Smooth muscle cell (in vitro differentiated cells): ENCODE data around the gene HOXB2. TPM values are rescaled to one million over a fixed set of nuclear protein-coding genes. Genes with fewer than 3 reads are reported as not detected.
A peak's percentile ranks its signal among the peaks of the same experiment; 100 is the strongest.

Source experiments
- DNase-seq: peaks from one replicate; lab custom pipeline; 2025; ENCODE audit not compliant: unreplicated experiment; lab: John Stamatoyannopoulos, UW
- H2AFZ ChIP-seq: fragments of 200-600 bp; sonication (generic); 2 replicates; pipeline ENCODE4 v1.6.0; 2016; ENCODE audit warnings: antibody characterized with exemption, low read depth, mild to moderate bottlenecking
- H3F3A ChIP-seq: fragments of 200-600 bp; sonication (generic); 2 replicates; pipeline ENCODE4 v1.6.0; 2017; ENCODE audit warnings: antibody characterized with exemption, low read depth
- H3K27ac ChIP-seq: fragments of 200-600 bp; sonication (generic); 2 replicates; pipeline ENCODE4 v1.5.1; 2016; ENCODE audit warnings: low read depth, mild to moderate bottlenecking
- H3K27me3 ChIP-seq: fragments of 200-600 bp; sonication (generic); 2 replicates; pipeline ENCODE4 v1.6.1; 2016; ENCODE audit warnings: low read depth, mild to moderate bottlenecking
- H3K36me3 ChIP-seq: fragments of 200-600 bp; sonication (generic); 2 replicates; pipeline ENCODE4 v1.5.1; 2016; ENCODE audit warnings: low read depth
- H3K4me1 ChIP-seq: fragments of 200-600 bp; sonication (generic); 2 replicates; pipeline ENCODE4 v1.5.1; 2016; ENCODE audit warnings: low read depth
- H3K4me2 ChIP-seq: fragments of 200-600 bp; sonication (generic); 2 replicates; pipeline ENCODE4 v1.6.0; 2016; ENCODE audit warnings: mild to moderate bottlenecking
- H3K4me3 ChIP-seq: fragments of 200-600 bp; sonication (generic); 2 replicates; pipeline ENCODE4 v1.5.1; 2016; ENCODE audit warnings: mild to moderate bottlenecking
- H3K79me2 ChIP-seq: fragments of 200-600 bp; sonication (generic); 2 replicates; pipeline ENCODE4 v1.6.0; 2016; ENCODE audit warnings: low read depth, mild to moderate bottlenecking
- H3K9ac ChIP-seq: fragments of 200-600 bp; sonication (generic); 2 replicates; pipeline ENCODE4 v1.6.0; 2016; ENCODE audit warnings: low read depth
- H3K9me3 ChIP-seq: fragments of 200-600 bp; sonication (generic); replicated peaks from 2 replicates; pipeline ENCODE4 v1.5.1; 2016; ENCODE audit warnings: low read depth
- H4K20me1 ChIP-seq: fragments of 200-600 bp; sonication (generic); 2 replicates; pipeline ENCODE4 v1.6.0; 2016; ENCODE audit warnings: low read depth
- WGBS: methylation state at CpG from one replicate; pipeline ENCODE4 v1.1.7; 2016; ENCODE audit warnings: low lambda C conversion rate; 5-methylcytosine and 5-hydroxymethylcytosine counted together
- polyA plus RNA-seq: library from polyadenylated mRNA; unstranded; fragments of >200 nt; fragmentation: Nextera tagmentation; extraction: Ambion mirVana; gene quantifications from 2 replicates; pipeline ENCODE4 v1.2.1, GENCODE V29; 2016
- total RNA-seq: library from RNA; depleted of rRNA; stranded (reverse); fragments of >200 nt; gene quantifications from 2 replicates; pipeline ENCODE4 v1.2.3, GENCODE V29; 2014
- TF ChIP-seq, protein P1 (sequence below): fragments of 200-600 bp; sonication (generic); IDR thresholded peaks from 2 replicates; pipeline ENCODE4 v1.5.1; 2017; ENCODE audit warnings: borderline replicate concordance, mild to moderate bottlenecking, antibody characterized with exemption; ENCODE audit not compliant: insufficient read depth, poor library complexity, severe bottlenecking

Gene HOXB2
- total and polyA plus RNA-seq, 2 experiments from 2014 or later: 26.5 to 40.4 TPM

DNA sequence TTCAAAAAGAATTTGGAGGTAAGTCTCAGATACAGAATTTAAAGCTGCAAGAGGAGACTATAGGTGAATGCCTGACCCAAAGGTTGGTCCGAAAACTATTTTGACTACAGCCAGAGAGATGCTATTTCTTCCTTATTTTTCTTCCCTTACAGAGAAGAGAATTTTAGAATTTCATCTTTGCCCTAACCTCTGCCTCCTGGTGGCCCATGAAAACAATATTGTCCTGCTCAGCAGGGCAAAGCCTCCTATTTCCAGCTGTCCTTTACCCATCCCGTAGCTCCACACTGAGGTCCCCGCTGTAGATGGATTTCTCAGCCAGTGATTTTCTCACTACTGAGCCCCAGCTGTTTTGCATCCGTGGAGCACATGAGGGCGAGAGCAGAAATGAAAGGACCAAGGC, 38.7 kb downstream of the HOXB2 start:
- Histone ChIP-seq H4K20me1 (no peaks in the 10 kb centered on the region), H3K4me3 (no peak overlapping the region), H3K36me3 (no peaks in the 10 kb centered on the region), H3K27me3 (no peaks in the 10 kb centered on the region), H3K9ac (no peak overlapping the region), H3K4me2 (no peak overlapping the region), H3K79me2 (no peaks in the 10 kb centered on the region), H3K27ac (peak overlapping the region; percentile 93), H3F3A (peaks cover 28% of the 10 kb centered on the region), H3K9me3 (no peaks in the 10 kb centered on the region), H3K4me1 (no peaks in the 10 kb centered on the region), H2AFZ (no peak overlapping the region)
- TF ChIP-seq, protein P1, sequence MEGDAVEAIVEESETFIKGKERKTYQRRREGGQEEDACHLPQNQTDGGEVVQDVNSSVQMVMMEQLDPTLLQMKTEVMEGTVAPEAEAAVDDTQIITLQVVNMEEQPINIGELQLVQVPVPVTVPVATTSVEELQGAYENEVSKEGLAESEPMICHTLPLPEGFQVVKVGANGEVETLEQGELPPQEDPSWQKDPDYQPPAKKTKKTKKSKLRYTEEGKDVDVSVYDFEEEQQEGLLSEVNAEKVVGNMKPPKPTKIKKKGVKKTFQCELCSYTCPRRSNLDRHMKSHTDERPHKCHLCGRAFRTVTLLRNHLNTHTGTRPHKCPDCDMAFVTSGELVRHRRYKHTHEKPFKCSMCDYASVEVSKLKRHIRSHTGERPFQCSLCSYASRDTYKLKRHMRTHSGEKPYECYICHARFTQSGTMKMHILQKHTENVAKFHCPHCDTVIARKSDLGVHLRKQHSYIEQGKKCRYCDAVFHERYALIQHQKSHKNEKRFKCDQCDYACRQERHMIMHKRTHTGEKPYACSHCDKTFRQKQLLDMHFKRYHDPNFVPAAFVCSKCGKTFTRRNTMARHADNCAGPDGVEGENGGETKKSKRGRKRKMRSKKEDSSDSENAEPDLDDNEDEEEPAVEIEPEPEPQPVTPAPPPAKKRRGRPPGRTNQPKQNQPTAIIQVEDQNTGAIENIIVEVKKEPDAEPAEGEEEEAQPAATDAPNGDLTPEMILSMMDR: no peak
- WGBS: 88% methylated on average over 5 of the region's 5 CpGs
- DNase-seq: no peak

DNA sequence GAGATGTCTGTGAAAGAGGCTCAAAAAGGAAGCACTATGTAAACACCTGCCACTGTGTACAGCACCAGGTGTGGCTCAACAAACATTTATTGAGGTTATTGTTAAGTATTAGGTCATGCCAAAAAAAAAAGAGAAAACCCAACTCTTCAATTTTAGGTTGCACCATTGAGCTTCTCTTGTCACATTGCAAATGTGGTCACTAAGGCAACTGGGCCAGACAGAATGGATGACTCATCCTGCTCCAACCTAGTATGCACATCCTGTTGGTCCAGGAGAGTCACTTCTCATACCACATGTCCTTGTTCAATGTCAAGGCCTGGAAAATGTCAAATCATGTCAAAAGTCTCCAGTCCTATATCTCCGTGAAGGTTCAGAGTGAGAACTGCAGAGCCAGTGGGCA, 39.1 kb downstream of the HOXB2 start:
- Histone ChIP-seq H3K9ac (peak overlapping the region; percentile 74), H3K9me3 (no peaks in the 10 kb centered on the region), H3K4me1 (no peaks in the 10 kb centered on the region), H2AFZ (no peak overlapping the region), H3F3A (peaks cover 33% of the 10 kb centered on the region), H3K27me3 (no peaks in the 10 kb centered on the region), H4K20me1 (no peaks in the 10 kb centered on the region), H3K36me3 (no peaks in the 10 kb centered on the region), H3K27ac (peak overlapping the region; percentile 93), H3K79me2 (no peaks in the 10 kb centered on the region), H3K4me3 (no peak overlapping the region), H3K4me2 (peak overlapping the region; percentile 37)
- TF ChIP-seq, protein P1: no peak
- WGBS: 9% methylated on average over 1 of the region's 1 CpG
- DNase-seq: no peak

DNA sequence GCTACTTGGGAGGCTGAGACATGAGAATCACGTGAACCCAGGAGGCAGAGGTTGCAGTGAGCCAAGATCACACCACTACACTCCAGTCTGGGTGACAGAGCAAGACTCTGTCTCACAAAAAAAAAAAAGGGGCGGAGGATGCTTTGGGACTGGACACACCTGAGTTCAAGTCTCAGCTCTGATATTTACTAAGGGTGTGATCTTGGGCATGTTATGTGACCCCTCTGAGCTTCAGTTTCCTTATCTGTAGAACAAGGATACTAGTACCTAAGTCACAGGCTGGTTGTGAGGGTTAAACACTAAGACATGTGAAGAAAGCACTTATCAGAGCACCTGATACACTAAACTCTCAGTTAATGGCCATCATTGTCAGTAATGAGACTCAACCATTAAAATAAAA, 40.0 kb downstream of the HOXB2 start:
- Histone ChIP-seq H3K27ac (peak overlapping the region; percentile 93), H3K4me2 (no peak overlapping the region), H3K9ac (peak overlapping the region; percentile 74), H3K9me3 (no peaks in the 10 kb centered on the region), H4K20me1 (no peaks in the 10 kb centered on the region), H3K27me3 (no peaks in the 10 kb centered on the region), H3K4me3 (no peak overlapping the region), H3K4me1 (peaks cover 7% of the 10 kb centered on the region), H2AFZ (no peak overlapping the region), H3K79me2 (no peaks in the 10 kb centered on the region), H3F3A (peaks cover 41% of the 10 kb centered on the region), H3K36me3 (no peaks in the 10 kb centered on the region)
- no peak for DNase-seq
- WGBS: 52% methylated on average over 2 of the region's 2 CpGs
- TF ChIP-seq, protein P1: no peak

DNA sequence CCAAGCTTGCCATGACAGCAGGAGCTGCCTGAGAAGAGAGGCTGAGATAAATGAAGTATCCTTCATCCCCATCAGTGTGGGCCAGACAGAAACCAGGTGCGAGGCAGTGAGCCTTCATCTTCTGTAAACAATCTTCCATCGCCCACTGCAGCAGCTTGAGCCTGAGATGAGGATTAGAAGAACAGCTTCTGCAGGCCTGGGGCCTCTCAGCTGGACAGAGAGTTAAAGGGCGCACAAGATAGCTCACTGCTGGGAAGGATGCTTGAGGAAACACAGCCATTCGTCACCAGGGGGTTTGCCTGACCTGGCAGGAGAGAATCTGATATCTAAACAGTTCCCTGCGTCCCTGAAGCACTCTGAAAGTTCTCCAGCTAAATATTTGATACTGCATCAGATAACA, 41.2 kb downstream of the HOXB2 start:
- peak overlapping the region; percentile 93 for H3K27ac ChIP-seq
- no peaks in the 10 kb centered on the region for H3K36me3 ChIP-seq
- TF ChIP-seq, protein P1: no peak
- H2AFZ ChIP-seq: no peak overlapping the region
- no peaks in the 10 kb centered on the region for H4K20me1 ChIP-seq
- H3K79me2 ChIP-seq: no peaks in the 10 kb centered on the region
- no peaks in the 10 kb centered on the region for H3K27me3 ChIP-seq
- H3K4me1 ChIP-seq: peaks cover 8% of the 10 kb centered on the region
- 1% methylated on average over 5 of the region's 5 CpGs for WGBS
- peak overlapping the region; percentile 13 for H3K4me2 ChIP-seq
- H3K4me3 ChIP-seq: no peak overlapping the region
- no peak for DNase-seq
- no peak overlapping the region for H3K9ac ChIP-seq
- peaks cover 47% of the 10 kb centered on the region for H3F3A ChIP-seq
- no peaks in the 10 kb centered on the region for H3K9me3 ChIP-seq
